Liver (tissue), 9 donors: Measurements from ENCODE around the gene GPATCH2. TPM values are rescaled to one million over a fixed set of nuclear protein-coding genes. Genes with fewer than 3 reads are reported as not detected.

ENCODE experiments used
- DNase-seq: peaks from one replicate; pipeline ENCODE4 v3.0.0-alpha.2; 2017; ENCODE audit warnings: low spot score
- H3K27ac ChIP-seq, 2 donors: one replicate each; pipeline ENCODE4 v1.7.0; 2013; ENCODE audit warnings: inconsistent platforms in 2 of 2, low read length in 2 of 2, control low read depth in 1 of 2, low read depth in 1 of 2, mild to moderate bottlenecking in 1 of 2
- H3K27me3 ChIP-seq, 4 donors: one replicate each; pipeline versions ENCODE4 v1.6.1 to v1.7.0; 2013; ENCODE audit warnings: low read length in 3 of 4, inconsistent platforms in 1 of 4, mild to moderate bottlenecking in 1 of 4, moderate library complexity in 1 of 4; ENCODE audit not compliant: control insufficient read depth in 4 of 4, insufficient read depth in 4 of 4
- H3K36me3 ChIP-seq, 4 donors: one replicate each; pipeline versions ENCODE4 v1.6.1 to v1.7.0; 2013; ENCODE audit warnings: low read length in 3 of 4, mild to moderate bottlenecking in 3 of 4, low read depth in 1 of 4, moderate library complexity in 1 of 4; ENCODE audit not compliant: control insufficient read depth in 4 of 4, insufficient read depth in 3 of 4
- H3K4me1 ChIP-seq, 4 donors: one replicate each; pipeline versions ENCODE4 v1.6.1 to v1.7.0; 2013; ENCODE audit warnings: low read length in 3 of 4, mild to moderate bottlenecking in 3 of 4, moderate library complexity in 1 of 4; ENCODE audit not compliant: control insufficient read depth in 4 of 4, insufficient read depth in 4 of 4
- H3K4me3 ChIP-seq, 3 donors: one replicate each; pipeline versions ENCODE4 v1.6.1 to v1.7.0; 2013; ENCODE audit warnings: low read length in 3 of 3, control low read depth in 1 of 3, low read depth in 1 of 3, mild to moderate bottlenecking in 1 of 3
- H3K9ac ChIP-seq, 2 donors: one replicate each; pipeline ENCODE4 v1.7.0; 2013; ENCODE audit warnings: low read length in 2 of 2, mild to moderate bottlenecking in 2 of 2, moderate library complexity in 2 of 2, control low read depth in 1 of 2, low read depth in 1 of 2
- H3K9me3 ChIP-seq, 4 donors: one replicate each; pipeline versions ENCODE4 v1.6.1 to v1.7.0; 2013; ENCODE audit warnings: low read length in 3 of 4; ENCODE audit not compliant: control insufficient read depth in 4 of 4
- ATF3 ChIP-seq: IDR thresholded peaks from 2 replicates; pipeline ENCODE4 v1.6.1; 2016; ENCODE audit warnings: antibody characterized with exemption
- CTCF ChIP-seq: fragments of 150-350 bp; IDR thresholded peaks from 2 replicates; pipeline ENCODE4 v1.5.1; 2017; ENCODE audit warnings: improper control_type of control experiment, low read depth, low read length; ENCODE audit not compliant: missing input control
- EGR1 ChIP-seq, 2 donors: IDR thresholded peaks; 2 replicates each; pipeline ENCODE4 v1.6.1; 2016 to 2018; ENCODE audit warnings: antibody characterized with exemption in 2 of 2, low read depth in 2 of 2
- FOXA1 ChIP-seq: IDR thresholded peaks from 2 replicates; pipeline ENCODE4 v1.6.1; 2016; ENCODE audit warnings: antibody characterized with exemption
- FOXA2 ChIP-seq: IDR thresholded peaks from 2 replicates; pipeline ENCODE4 v1.6.1; 2016; ENCODE audit warnings: antibody characterized with exemption
- GABPA ChIP-seq, 2 donors: IDR thresholded peaks in 1 of 2; conservative IDR thresholded peaks in 1 of 2; 2 replicates each; pipeline ENCODE4 v1.6.1; 2016; ENCODE audit warnings: antibody characterized with exemption in 2 of 2, mild to moderate bottlenecking in 1 of 2, moderate library complexity in 1 of 2
- HNF4A ChIP-seq, 2 donors: conservative IDR thresholded peaks; 2 replicates each; pipeline ENCODE4 v1.6.1; 2016; ENCODE audit warnings: antibody characterized with exemption in 2 of 2, mild to moderate bottlenecking in 2 of 2
- HNF4G ChIP-seq: IDR thresholded peaks from 2 replicates; pipeline ENCODE4 v1.6.1; 2016; ENCODE audit warnings: antibody characterized with exemption
- JUND ChIP-seq, 2 donors: IDR thresholded peaks; 2 replicates each; pipeline ENCODE4 v1.6.1; 2016; ENCODE audit warnings: antibody characterized with exemption in 2 of 2
- NR2F2 ChIP-seq: IDR thresholded peaks from 2 replicates; pipeline ENCODE4 v1.6.1; 2016; ENCODE audit warnings: antibody characterized with exemption
- RAD21 ChIP-seq, 2 donors: IDR thresholded peaks; 2 replicates each; pipeline ENCODE4 v1.6.1; 2016; ENCODE audit warnings: antibody characterized with exemption in 2 of 2, mild to moderate bottlenecking in 2 of 2
- REST ChIP-seq: IDR thresholded peaks from 2 replicates; pipeline ENCODE4 v1.6.1; 2016; ENCODE audit warnings: antibody characterized with exemption, mild to moderate bottlenecking
- RXRA ChIP-seq, 2 donors: IDR thresholded peaks; 2 replicates each; pipeline ENCODE4 v1.6.1; 2017 to 2018; ENCODE audit warnings: antibody characterized with exemption in 2 of 2, mild to moderate bottlenecking in 1 of 2
- SP1 ChIP-seq: IDR thresholded peaks from 2 replicates; pipeline ENCODE4 v1.6.1; 2018; ENCODE audit warnings: antibody characterized with exemption, mild to moderate bottlenecking
- TAF1 ChIP-seq: conservative IDR thresholded peaks from 2 replicates; pipeline ENCODE4 v1.6.1; 2016; ENCODE audit warnings: antibody characterized with exemption, mild to moderate bottlenecking
- YY1 ChIP-seq: IDR thresholded peaks from 2 replicates; pipeline ENCODE4 v1.6.1; 2016; ENCODE audit warnings: antibody characterized with exemption, mild to moderate bottlenecking
- polyA plus RNA-seq, 2 donors: library from polyadenylated mRNA; stranded (reverse) in 1 of 2; unstranded in 1 of 2; fragments of 200-250 nt in 1 of 2; fragments of >200 nt in 1 of 2; fragmentation: Nextera tagmentation in 1 of 2; extraction: Ambion mirVana in 1 of 2; gene quantifications; one replicate each; pipeline versions ENCODE4 v1.2.1 to v1.2.3, GENCODE V29; 2013 to 2015
- total RNA-seq, 2 donors: library from RNA; depleted of rRNA; stranded (reverse); fragments of >200 nt; gene quantifications; one replicate each; pipeline ENCODE4 v1.2.3, GENCODE V29; 2014
- TF ChIP-seq, protein P1 (sequence below): IDR thresholded peaks from 2 replicates; pipeline ENCODE4 v1.6.1; 2016; ENCODE audit warnings: antibody characterized with exemption
- TF ChIP-seq, protein P2 (sequence below): IDR thresholded peaks from 2 replicates; pipeline ENCODE4 v1.6.1; 2016; ENCODE audit warnings: antibody characterized with exemption
- donor health status: healthy.
- donor health status: healthy.
- donor health status: healthy.
- donor health status: healthy.
- donor health status: healthy.

GPATCH2 gene
- total and polyA plus RNA-seq, 4 donors = 1.6 to 11.2 (median 5.8) TPM

DNA sequence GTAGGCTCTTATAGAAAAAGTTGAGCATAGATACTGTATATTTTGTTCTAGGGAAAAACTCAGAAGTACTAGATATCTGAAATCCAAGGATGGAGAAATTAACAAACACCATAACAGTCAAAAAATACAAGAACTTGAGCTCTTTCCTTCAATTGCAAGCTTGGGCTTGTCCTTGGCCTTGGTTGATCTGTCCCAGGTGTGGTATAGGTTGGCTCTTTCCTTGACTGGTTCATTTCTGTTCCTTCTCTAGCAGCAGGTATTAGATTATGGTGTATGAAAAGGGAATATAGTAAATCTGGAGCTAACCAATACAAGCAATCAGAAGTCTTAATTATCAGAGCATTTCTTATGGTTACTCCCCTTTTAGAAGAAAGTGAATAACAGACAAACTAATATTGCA lies 198.6 kb downstream of the GPATCH2 start:
- no peak for DNase-seq
- H3K9ac ChIP-seq = no peak overlapping the region
- no peak overlapping the region for H3K27ac ChIP-seq
- no peaks in the 10 kb centered on the region for H3K4me1 ChIP-seq
- no peak overlapping the region for H3K4me3 ChIP-seq
- peaks cover 0 to 2% (median 1%) of the 10 kb centered on the region in 4 donors for H3K36me3 ChIP-seq
- H3K9me3 ChIP-seq = no peaks in the 10 kb centered on the region
- H3K27me3 ChIP-seq = no peaks in the 10 kb centered on the region
- TF ChIP-seq, protein P1, sequence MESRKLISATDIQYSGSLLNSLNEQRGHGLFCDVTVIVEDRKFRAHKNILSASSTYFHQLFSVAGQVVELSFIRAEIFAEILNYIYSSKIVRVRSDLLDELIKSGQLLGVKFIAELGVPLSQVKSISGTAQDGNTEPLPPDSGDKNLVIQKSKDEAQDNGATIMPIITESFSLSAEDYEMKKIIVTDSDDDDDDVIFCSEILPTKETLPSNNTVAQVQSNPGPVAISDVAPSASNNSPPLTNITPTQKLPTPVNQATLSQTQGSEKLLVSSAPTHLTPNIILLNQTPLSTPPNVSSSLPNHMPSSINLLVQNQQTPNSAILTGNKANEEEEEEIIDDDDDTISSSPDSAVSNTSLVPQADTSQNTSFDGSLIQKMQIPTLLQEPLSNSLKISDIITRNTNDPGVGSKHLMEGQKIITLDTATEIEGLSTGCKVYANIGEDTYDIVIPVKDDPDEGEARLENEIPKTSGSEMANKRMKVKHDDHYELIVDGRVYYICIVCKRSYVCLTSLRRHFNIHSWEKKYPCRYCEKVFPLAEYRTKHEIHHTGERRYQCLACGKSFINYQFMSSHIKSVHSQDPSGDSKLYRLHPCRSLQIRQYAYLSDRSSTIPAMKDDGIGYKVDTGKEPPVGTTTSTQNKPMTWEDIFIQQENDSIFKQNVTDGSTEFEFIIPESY = no peak
- TF ChIP-seq ATF3 (no peak), SP1 (no peak), RAD21 (IDR thresholded peaks at IDR 0.05) (no peak), REST (no peak), HNF4G (no peak), JUND (IDR thresholded peaks at IDR 0.05) (no peak), TAF1 (no peak), EGR1 (IDR thresholded peaks at IDR 0.05; ENCODE audit: low read depth in 2 of 2) (no peak), RXRA (IDR thresholded peaks at IDR 0.05) (no peak), NR2F2 (no peak), FOXA1 (no peak), GABPA (IDR thresholded peaks at IDR 0.05 in 1 of 2, conservative IDR thresholded peaks at IDR 0.05 in 1 of 2) (no peak), CTCF (no peak), YY1 (no peak), HNF4A (conservative IDR thresholded peaks at IDR 0.05) (no peak), FOXA2 (no peak)
- TF ChIP-seq, protein P2, sequence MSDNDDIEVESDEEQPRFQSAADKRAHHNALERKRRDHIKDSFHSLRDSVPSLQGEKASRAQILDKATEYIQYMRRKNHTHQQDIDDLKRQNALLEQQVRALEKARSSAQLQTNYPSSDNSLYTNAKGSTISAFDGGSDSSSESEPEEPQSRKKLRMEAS = no peak
